ENCODE measurements around the gene PIEZO1. TPM values are rescaled to one million over a fixed set of nuclear protein-coding genes. Genes with fewer than 3 reads are reported as not detected.

PIEZO1 gene
- total and polyA plus RNA-seq, 9 of the 15 experiments (the other 6 are each of a cell fraction or from before 2014, with no cell fraction given) = 3.6 to 432 (median 131) TPM

GRCh38 chr16:88778271-88778525, 6.8 kb downstream of the PIEZO1 start:
- Histone ChIP-seq H3K79me2 (ENCODE audit: control insufficient read depth, insufficient read depth, low read length) (peaks cover 100% of the 10 kb centered on the region), H3K36me3 (ENCODE audit: control insufficient read depth, insufficient read depth, low read length) (peaks cover 69% of the 10 kb centered on the region), H3K27me3 (ENCODE audit: control insufficient read depth in 2 of 2, insufficient read depth in 2 of 2, low read length in 2 of 2) (no peaks in the 10 kb centered on the region), H3K4me1 (replicated peaks in 1 of 2; ENCODE audit: control insufficient read depth in 2 of 2, insufficient read depth in 2 of 2, low read length in 2 of 2) (peaks cover 61 to 99% of the 10 kb centered on the region in 2 experiments), H3K27ac (ENCODE audit: extremely low read depth, low read depth, low read length) (peak overlapping the region; percentile 38; the same call in 1 of the 3 replicates), H3K9me3 (replicated peaks; ENCODE audit: control insufficient read depth, insufficient read depth, low read depth, low read length) (no peaks in the 10 kb centered on the region), H2AFZ (ENCODE audit: low read depth, low read length) (no peak overlapping the region), H4K20me1 (replicated peaks; ENCODE audit: control insufficient read depth, insufficient read depth, low read length) (peaks cover 20% of the 10 kb centered on the region), H3K4me2 (ENCODE audit: insufficient read depth, low read length) (no peak overlapping the region), H3K9me1 (ENCODE audit: control insufficient read depth, insufficient read depth, low read length) (peaks cover 5% of the 10 kb centered on the region), H3K9ac (ENCODE audit: insufficient read depth in 1 of 2, low read depth in 2 of 2, low read length in 2 of 2) (peak overlapping the region in 1 of 2 experiments; percentile 99; a peak in 2 of 4 replicates), H3K4me3 (no peak overlapping the region)
- CTCF ChIA-PET (ENCODE audit: low intra/inter-chr PET ratio) = no interaction called here
- no peak for DNase-seq (ENCODE audit: extremely low read depth in 1 of 4, low spot score in 3 of 4)
- POLR2A ChIA-PET = interaction anchor here (0.6 to 1.2 kb wide), 6 partner anchors 9 to 63 kb away, joined by 3 to 4 read pairs (median 3); no protein-coding TSS in a partner anchor
- no TSS peak for BruUV-seq (replicated peaks)
- intact Hi-C loops (cut with micrococcal nuclease) (no loop called here), in situ Hi-C loops (cut with MboI) (no loop called here)
- FAIRE-seq = no peak
- ATAC-seq = no peak
- 95% methylated on average over 7 of the region's 7 CpGs for WGBS (ENCODE audit: insufficient coverage, low coverage, missing lambda C conversion rate)
- TF ChIP-seq FOSL1 (tag; conservative IDR thresholded peaks at IDR 0.05) = no peak
- peak; percentile 30; the same call in 1 of the 2 replicates for TF ChIP-seq ZFX (CRISPR knock-in tag; IDR thresholded peaks at IDR 0.05)

GRCh38 chr16:88777471-88778270, 7.3 kb downstream of the PIEZO1 start:
- FAIRE-seq (no peak), ATAC-seq (no peak), DNase-seq (ENCODE audit: extremely low read depth in 1 of 4, low spot score in 3 of 4) (no peak)
- H3K9ac ChIP-seq (ENCODE audit: insufficient read depth in 1 of 2, low read depth in 2 of 2, low read length in 2 of 2) = peak overlapping the region in 1 of 2 experiments; percentile 65; a peak in 2 of 4 replicates
- H3K9me3 ChIP-seq (replicated peaks; ENCODE audit: control insufficient read depth, insufficient read depth, low read depth, low read length) = no peaks in the 10 kb centered on the region
- intact Hi-C loops (cut with micrococcal nuclease) (no loop called here), in situ Hi-C loops (cut with MboI) (no loop called here)
- no peak overlapping the region for H2AFZ ChIP-seq (ENCODE audit: low read depth, low read length)
- peaks cover 65 to 99% of the 10 kb centered on the region in 2 experiments for H3K4me1 ChIP-seq (replicated peaks in 1 of 2; ENCODE audit: control insufficient read depth in 2 of 2, insufficient read depth in 2 of 2, low read length in 2 of 2)
- no peak overlapping the region for H3K4me2 ChIP-seq (ENCODE audit: insufficient read depth, low read length)
- peaks cover 100% of the 10 kb centered on the region for H3K79me2 ChIP-seq (ENCODE audit: control insufficient read depth, insufficient read depth, low read length)
- 92% methylated on average over 34 of the region's 34 CpGs for WGBS (ENCODE audit: insufficient coverage, low coverage, missing lambda C conversion rate)
- POLR2A ChIA-PET = interaction anchor here (0.6 to 1.8 kb wide), 9 partner anchors 8 to 69 kb away, joined by 3 to 5 read pairs (median 3); partner anchors contain the start of gene PIEZO1
- H3K27ac ChIP-seq (ENCODE audit: extremely low read depth, low read depth, low read length) = peak overlapping the region; percentile 38; the same call in 1 of the 3 replicates
- no peak overlapping the region for H3K4me3 ChIP-seq
- H4K20me1 ChIP-seq (replicated peaks; ENCODE audit: control insufficient read depth, insufficient read depth, low read length) = peaks cover 19% of the 10 kb centered on the region
- TF ChIP-seq ZBTB7A (IDR thresholded peaks at IDR 0.05; ENCODE audit: borderline replicate concordance, control insufficient read depth, low read depth, low read length) (peak; percentile 40; the same call in 1 of the 2 replicates), TFAM (CRISPR knock-in tag; conservative IDR thresholded peaks at IDR 0.05) (no peak), RBBP5 (IDR thresholded peaks at IDR 0.05; ENCODE audit: borderline replicate concordance, insufficient read depth, low read length, poor library complexity, severe bottlenecking) (peak; percentile 0), NCOA2 (IDR thresholded peaks at IDR 0.05; ENCODE audit: partially characterized antibody in 2 of 2) (no peak), MAFK (IDR thresholded peaks at IDR 0.05; ENCODE audit: low read length) (no peak), BCL6 (CRISPR knock-in tag; IDR thresholded peaks at IDR 0.05) (no peak), POLR2G (IDR thresholded peaks at IDR 0.05; ENCODE audit: low read depth, low read length) (peak; percentile 65), ZNF274 (IDR thresholded peaks at IDR 0.05; ENCODE audit: borderline replicate concordance, low read depth, low read length) (no peak), RBFOX2 (IDR thresholded peaks at IDR 0.05; ENCODE audit: low read depth, low read length) (peak; percentile 56), CBFA2T3 (IDR thresholded peaks at IDR 0.05) (peak; percentile 20; the same call in 1 of the 2 replicates)
- peaks cover 5% of the 10 kb centered on the region for H3K9me1 ChIP-seq (ENCODE audit: control insufficient read depth, insufficient read depth, low read length)
- H3K27me3 ChIP-seq (ENCODE audit: control insufficient read depth in 2 of 2, insufficient read depth in 2 of 2, low read length in 2 of 2) = no peaks in the 10 kb centered on the region
- CTCF ChIA-PET (ENCODE audit: low intra/inter-chr PET ratio) = no interaction called here
- BruUV-seq (replicated peaks) = no TSS peak
- peaks cover 74% of the 10 kb centered on the region for H3K36me3 ChIP-seq (ENCODE audit: control insufficient read depth, insufficient read depth, low read length)
